SKM-1 (cell line): ENCODE results near the gene TRPM2.

Experiments used
- DNase-seq: peaks from one replicate; lab custom pipeline; 2025; ENCODE audit not compliant: unreplicated experiment; lab: John Stamatoyannopoulos, UW

The TRPM2 gene

GRCh38 chr21:44370786-44371410 is 17.5 kb downstream of the TRPM2 start:
- DNase-seq, result no peak

- no peak for DNase-seq
These were observed 18.2 kb downstream of the TRPM2 start for GRCh38 chr21:44371596-44371995.

- no peak for DNase-seq
These were observed 19.2 kb downstream of the TRPM2 start for GRCh38 chr21:44372616-44373015.

GRCh38 chr21:44374601-44375280 is 21.3 kb downstream of the TRPM2 start:
- no peak for DNase-seq

GRCh38 chr21:44375281-44375651 is 21.8 kb downstream of the TRPM2 start:
- peak; percentile 74 for DNase-seq

GRCh38 chr21:44375761-44376241 is 22.4 kb downstream of the TRPM2 start:
- DNase-seq, result no peak

- no peak for DNase-seq
These were observed 23.2 kb downstream of the TRPM2 start for GRCh38 chr21:44376606-44377005.

GRCh38 chr21:44377201-44377921 is 23.9 kb downstream of the TRPM2 start:
- no peak for DNase-seq

GRCh38 chr21:44377922-44378645 is 24.7 kb downstream of the TRPM2 start:
- DNase-seq, result no peak

- no peak for DNase-seq
These were observed 25.5 kb downstream of the TRPM2 start for GRCh38 chr21:44378646-44379514.

GRCh38 chr21:44379515-44379848 is 26.1 kb downstream of the TRPM2 start:
- DNase-seq, result no peak

GRCh38 chr21:44379991-44380865 is 26.8 kb downstream of the TRPM2 start:
- DNase-seq, result no peak

- no peak for DNase-seq
These were observed 27.5 kb downstream of the TRPM2 start for GRCh38 chr21:44380876-44381275.

- DNase-seq, result no peak
These were observed 28.5 kb downstream of the TRPM2 start for GRCh38 chr21:44381874-44382273.

- no peak for DNase-seq
These were observed 29.1 kb downstream of the TRPM2 start for GRCh38 chr21:44382536-44382935.

- no peak for DNase-seq
These were observed 29.8 kb downstream of the TRPM2 start for GRCh38 chr21:44383216-44383615.

GRCh38 chr21:44384968-44385367 is 31.5 kb downstream of the TRPM2 start:
- DNase-seq, result no peak

GRCh38 chr21:44389335-44389734 is 35.9 kb downstream of the TRPM2 start:
- DNase-seq, result no peak

- DNase-seq, result no peak
These were observed 37.5 kb downstream of the TRPM2 start for GRCh38 chr21:44390886-44391285.
